HG03575 (cell line): ENCODE measurements around the gene PPP1R26.

Source experiments
- ATAC-seq: cut with Tn5 transposase; IDR thresholded peaks from one replicate; pipeline ENCODE4 v1.9.1; 2021; ENCODE audit not compliant: unreplicated experiment, insufficient number of reproducible peaks, low FRiP score; ENCODE audit errors: extremely low read depth

Gene PPP1R26

GRCh38 chr9:135486267-135487065 lies 6.9 kb downstream of the PPP1R26 start:
- ATAC-seq: no peak

DNA sequence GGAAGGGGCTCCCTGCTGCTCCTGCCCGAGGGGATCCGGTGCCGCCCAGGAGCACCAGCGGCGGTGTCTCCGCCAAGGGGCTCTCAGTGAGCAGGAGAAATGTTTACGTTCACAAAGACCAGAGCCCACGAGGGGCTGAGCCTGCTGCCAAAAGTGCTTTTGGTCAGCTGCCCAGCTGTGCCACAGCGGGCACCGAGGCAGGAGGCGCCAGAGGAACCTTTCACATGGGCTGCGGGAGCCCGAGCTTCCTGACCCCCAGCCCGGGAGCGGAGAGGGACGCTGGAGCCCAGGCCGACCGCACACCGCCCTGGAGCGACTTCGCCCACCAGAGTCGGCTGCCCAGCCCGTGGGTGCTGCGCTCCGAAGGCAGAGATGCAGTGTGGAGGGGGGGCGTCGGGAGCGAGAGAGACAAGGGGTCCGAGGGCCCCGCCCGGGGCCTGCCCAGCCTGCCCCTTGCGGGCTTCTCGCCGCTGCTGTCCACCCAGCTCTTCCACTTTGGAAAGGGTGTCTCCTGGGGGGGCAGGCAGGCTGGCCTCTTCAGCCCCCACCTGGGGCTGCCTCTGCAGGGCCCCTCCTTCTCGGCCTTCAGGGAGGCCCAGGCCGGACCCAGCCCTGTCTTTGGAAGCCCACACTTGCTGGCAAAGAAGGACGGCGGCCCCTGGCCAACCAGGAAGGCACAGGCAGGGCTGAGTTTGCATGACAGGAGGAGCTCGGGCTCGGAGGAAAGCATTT lies 7.9 kb downstream of the PPP1R26 start:
- no peak for ATAC-seq

DNA sequence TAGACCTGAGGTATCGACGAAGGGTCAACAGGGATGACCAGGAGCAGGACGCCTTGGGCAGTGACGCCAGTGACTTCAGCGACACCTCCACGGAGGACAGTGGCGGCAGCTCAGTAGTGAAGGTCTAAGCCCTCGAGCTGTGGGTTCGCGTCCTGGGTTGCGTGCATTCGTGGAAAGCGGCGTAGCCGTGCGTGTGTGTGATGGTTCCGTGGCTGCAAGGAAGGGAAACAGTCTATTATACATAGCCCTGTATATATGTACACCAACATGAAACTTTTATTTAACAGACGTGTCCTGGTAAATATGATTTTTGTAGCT lies 8.4 kb downstream of the PPP1R26 start:
- no peak for ATAC-seq

- ATAC-seq: no peak
Observed at GRCh38 chr9:135488527-135488926, 8.9 kb downstream of the PPP1R26 start.

- ATAC-seq: no peak
Observed at GRCh38 chr9:135489188-135489906, 9.8 kb downstream of the PPP1R26 start.

DNA sequence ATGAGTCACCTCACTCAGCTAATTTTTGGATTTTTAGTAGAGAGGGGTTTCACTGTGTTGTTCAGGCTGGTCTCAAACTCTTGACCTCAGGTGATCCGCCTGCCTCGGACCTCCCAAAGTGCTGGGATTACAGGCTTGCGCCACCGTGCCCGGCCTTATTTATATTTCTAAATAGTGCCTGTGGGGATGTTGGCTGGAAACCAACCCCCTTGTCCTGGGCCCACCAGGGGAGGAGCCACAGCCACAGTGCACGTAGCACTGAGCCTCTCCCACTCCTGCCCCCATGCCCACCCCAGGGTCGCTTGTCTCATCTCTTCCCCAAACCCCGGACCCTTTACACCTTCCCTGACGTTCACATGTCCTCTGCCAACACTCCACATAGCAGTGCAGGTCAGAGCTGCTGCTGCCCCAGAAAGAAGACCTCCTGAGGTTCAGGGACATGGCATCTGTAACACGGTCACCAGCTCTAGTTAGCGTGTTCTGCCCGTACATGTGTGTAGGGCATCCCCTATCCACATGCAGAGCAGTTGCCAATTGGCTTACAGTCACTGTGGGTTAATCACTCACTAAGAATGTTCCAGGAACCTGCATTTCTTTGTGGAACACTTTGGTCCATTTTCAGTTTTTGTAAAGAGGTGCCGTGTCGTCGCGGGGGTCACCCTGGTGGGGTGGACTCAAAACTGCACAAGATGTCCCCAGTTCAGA lies 10.7 kb downstream of the PPP1R26 start:
- ATAC-seq: no peak

DNA sequence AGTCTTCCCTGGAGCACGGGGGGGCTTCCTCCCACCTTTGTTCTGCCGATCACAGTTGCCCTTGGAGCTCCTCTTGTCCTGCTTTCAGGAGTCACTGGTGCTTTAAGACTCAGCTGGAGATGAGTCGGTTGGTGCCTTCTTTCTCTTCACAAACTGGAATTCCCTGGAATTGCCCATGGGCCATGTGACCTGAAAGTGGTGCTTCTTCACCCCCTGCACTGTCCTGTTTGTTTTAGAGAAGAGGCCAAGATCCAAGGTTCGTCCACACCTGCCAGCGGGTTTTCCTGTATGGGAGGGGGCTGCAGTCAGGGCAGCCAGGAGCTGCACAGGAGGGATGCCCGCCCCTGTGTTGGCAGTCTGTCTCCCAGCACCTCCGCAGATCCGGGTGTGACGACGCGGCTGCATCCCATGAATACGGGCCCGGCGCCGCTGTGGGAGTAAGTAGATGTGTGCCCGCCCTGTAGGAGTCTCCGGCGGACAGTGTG lies 11.4 kb downstream of the PPP1R26 start:
- no peak for ATAC-seq

DNA sequence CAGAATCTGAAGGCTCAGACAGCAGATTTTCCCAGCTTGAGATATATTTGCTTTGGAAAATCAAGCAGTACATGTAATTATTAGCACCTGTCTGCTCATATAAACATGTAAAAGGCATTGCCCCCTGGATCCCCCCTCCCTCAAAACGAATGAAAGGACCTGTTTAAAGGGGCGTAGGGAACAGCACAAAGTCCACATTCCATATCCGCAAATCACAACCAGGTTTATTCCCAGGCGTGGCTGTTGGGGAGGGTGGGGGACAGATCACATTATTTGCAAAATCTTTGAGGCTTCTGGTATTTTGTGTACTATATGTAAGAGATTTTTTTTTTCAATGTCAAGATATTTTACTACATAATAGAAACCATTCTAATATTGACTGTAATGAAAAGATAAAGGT lies 12.2 kb downstream of the PPP1R26 start:
- ATAC-seq: no peak

DNA sequence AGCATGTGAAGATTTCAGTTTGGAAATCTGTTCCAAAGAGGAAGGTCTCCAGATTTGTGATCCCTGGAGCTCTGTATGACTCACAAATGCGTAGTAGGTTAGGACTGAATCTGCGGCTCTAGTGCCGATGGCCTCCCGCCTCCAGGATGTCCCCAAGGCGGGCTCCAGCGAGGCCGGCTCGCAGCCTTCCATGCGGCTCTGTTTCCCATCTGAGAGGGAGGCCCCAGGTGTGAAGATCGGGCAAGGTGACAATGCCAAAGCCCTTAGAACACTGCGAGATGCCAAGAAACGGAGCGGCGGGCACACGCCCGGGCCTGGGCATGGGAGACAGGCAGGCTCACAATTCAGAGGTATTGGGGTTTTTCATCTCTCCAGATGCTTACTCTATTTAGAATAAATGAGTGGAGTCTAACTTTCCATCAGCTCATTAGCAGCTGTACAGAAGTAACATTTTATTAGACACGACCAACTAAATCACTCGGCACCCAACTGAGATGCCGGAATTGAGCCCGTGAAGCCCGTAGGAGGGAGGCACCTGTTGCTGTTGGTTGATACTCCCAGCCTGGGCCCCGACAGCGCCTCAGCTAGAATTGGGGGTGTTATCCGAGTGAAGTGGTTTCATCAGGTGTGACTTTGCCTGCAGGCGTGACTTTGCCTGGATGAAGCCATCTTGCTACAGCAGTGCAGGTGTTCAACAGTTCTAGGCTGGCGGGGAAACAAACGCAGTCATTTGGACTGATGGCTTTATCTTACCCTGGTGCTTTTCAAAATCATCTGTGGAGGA lies 13.5 kb downstream of the PPP1R26 start:
- ATAC-seq: no peak

GRCh38 chr9:135494791-135495559 lies 15.4 kb downstream of the PPP1R26 start:
- ATAC-seq: no peak

DNA sequence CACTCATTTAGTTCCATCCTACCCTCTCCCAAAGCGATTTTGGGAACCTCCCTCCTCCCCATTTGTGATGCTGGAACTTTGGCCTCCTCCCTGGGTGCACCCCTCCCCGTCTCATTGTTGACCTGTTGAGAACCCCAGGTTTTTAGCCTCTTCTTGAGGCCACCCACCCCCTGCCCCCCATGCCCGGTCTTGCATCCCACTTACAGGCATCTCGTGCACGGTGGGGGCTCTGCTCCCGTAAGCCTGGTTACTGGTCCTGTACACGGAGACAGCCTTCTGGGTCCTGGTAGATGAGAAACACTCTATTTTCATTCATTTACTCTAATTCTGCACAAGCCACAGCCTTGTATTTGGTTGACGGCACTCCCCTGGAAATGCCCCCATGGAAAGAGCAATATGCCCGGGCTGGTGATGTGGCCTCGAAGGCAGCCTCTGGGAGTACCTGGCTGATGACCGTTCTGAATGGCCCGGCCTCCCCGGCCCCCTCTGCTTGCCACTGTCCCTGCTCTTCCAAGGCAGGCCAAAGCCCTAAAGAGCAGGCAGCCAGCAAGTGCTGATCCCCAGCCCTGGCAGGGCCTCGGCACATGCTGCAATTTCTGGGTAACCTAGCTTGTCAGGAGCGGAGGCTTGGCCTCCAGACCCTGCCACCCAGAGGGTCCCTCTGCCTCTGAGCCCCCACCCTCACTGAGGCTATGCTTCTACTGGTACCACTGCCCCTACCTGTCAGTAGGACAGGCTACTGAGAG lies 19.0 kb downstream of the PPP1R26 start:
- no peak for ATAC-seq

DNA sequence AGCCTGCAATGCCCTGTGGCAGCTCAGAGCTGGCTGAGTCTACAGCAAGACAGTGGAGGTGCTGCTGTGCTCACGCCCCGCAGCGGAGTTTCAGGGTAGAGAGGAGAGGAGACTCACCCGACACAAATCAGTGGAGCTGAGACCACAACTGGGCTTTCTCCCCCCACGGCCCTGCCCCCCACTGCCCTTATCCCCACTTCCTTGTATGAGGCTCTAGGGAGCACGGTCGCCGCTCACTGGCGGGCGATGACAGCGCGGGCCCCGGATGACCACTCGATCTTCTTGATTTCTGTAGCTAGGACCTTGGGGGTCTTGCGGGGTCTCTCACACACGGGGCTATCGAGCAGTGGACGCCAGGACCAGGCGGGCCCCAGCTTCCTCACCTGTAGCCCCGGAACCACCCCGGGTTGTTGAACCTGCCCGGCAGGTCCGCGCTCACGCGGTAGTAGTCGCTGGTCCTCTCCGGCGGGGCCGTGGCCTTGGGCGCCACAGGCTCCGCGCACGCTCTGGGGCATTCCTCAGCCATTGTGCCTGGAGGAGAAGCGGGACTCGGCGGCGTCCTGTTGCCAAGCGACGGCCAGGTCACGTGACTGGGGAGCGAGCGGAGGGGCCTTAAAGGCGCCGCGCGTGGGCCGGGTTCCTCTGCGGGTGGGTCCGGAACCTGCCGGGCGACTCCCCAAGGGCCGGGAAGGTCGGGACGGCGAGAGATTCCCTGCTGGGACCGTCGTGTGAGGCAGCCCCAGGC lies 19.9 kb downstream of the PPP1R26 start:
- no peak for ATAC-seq

DNA sequence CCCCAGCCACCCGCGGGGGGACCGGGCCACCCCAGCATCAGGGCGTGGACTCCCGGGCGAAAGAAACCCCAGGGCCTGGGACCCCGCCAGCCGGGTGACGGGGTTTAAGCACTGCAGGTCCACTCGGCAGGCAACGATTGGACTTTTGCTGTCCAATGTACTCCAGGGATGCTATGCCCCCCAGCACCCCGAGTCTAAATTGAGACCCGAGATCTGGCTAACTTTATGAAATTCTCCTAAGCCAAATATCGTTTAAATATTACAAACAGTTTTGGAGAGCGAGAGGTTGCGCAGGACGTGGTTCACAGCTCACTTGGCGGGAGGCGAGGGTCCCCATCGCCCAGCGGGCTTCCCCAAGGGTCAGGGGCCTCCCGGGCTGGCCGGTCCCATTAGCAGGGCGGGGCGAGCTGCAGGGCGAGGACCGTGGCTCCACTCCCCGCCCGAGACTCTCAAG lies 20.5 kb downstream of the PPP1R26 start:
- no peak for ATAC-seq

- ATAC-seq: no peak
Observed at GRCh38 chr9:135500525-135501260, 21.1 kb downstream of the PPP1R26 start, which contains the start of gene MRPS2. TSS of gene MRPS2 (plus strand) at chr9:135500682. CDS start at chr9:135500711, 29 bp downstream.

- no peak for ATAC-seq
Observed at GRCh38 chr9:135501261-135502167, 21.9 kb downstream of the PPP1R26 start.
